C4-2B (cell line): ENCODE results near the gene CHAF1B.

Experiments used
- ZFX ChIP-seq: fragments of 450-650 bp; IDR thresholded peaks from 2 replicates; pipeline ENCODE4 v1.6.1; 2017
- TF ChIP-seq, protein P1 (sequence below): fragments of 450-650 bp; conservative IDR thresholded peaks from 2 replicates; pipeline ENCODE4 v1.5.1; 2017; ENCODE audit warnings: mild to moderate bottlenecking

GRCh38 chr21:36460866-36461265 is 75.7 kb downstream of the CHAF1B start:
- TF ChIP-seq, protein P1, sequence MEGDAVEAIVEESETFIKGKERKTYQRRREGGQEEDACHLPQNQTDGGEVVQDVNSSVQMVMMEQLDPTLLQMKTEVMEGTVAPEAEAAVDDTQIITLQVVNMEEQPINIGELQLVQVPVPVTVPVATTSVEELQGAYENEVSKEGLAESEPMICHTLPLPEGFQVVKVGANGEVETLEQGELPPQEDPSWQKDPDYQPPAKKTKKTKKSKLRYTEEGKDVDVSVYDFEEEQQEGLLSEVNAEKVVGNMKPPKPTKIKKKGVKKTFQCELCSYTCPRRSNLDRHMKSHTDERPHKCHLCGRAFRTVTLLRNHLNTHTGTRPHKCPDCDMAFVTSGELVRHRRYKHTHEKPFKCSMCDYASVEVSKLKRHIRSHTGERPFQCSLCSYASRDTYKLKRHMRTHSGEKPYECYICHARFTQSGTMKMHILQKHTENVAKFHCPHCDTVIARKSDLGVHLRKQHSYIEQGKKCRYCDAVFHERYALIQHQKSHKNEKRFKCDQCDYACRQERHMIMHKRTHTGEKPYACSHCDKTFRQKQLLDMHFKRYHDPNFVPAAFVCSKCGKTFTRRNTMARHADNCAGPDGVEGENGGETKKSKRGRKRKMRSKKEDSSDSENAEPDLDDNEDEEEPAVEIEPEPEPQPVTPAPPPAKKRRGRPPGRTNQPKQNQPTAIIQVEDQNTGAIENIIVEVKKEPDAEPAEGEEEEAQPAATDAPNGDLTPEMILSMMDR, result no peak
- no peak for TF ChIP-seq ZFX
